ENCODE measurements around the gene CEP295NL. TPM values are rescaled to one million over a fixed set of nuclear protein-coding genes. Genes with fewer than 3 reads are reported as not detected.
"Not testable (repeated sequence)": the region's sequence is repeated elsewhere in the genome, so short reads cannot be mapped to it uniquely, and the experiment has no call there.

Gene CEP295NL
- total and polyA plus RNA-seq, 11 donors, result 0.23 to 3.3 (median 0.52) TPM

DNA sequence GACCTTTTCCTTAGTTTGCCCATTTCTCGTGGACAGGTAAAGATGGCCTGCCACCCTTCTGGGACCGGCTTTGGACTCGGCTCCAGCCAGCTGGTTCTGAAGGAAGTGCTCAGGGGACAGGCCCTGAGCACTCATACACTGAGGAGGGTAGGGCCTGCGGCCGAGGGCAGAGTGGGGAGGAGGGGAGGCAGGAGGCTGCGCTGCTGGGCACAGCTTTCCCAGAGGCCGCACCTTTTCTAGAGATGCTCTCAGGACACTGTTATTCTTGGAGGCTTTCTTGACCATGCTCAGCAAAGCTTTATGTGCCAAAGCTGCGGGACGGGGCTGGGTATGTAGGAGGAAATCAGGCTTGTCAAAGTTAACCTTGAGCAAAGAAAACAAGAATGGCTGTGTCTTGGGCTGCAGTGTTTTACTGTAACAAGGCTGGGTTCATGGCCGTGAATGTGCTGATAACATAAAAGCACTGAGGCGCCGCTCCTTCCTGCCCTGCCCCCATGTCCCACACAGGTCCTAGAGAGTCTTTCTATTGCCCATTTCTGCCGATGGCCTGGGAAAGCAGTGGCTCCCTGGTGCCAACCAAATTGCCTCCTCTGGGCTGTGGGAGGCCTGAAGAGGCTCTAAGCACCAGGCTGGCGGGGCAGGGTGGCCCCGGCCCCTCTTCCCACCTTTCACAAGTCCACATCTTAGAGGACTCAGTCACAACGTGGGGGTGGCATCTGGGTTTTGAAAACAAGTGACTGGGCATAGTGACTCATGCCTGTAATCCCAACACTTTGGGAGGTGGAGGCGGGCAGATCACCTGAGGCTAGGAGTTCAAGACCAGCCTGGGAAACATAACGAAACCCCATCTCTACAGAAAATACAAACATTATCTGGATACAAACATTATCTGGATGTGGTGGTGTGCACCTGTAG, 44.5 kb upstream of the CEP295NL start:
- Histone ChIP-seq H3K27me3 (no peaks in the 10 kb centered on the region), H3K4me3 (no peak overlapping the region), H3K9me3 (peaks cover 0 to 21% (median 14%) of the 10 kb centered on the region in 12 donors), H3K4me1 (peaks cover 0 to 11% (median 5%) of the 10 kb centered on the region in 12 donors), H3K36me3 (no peaks in the 10 kb centered on the region), H3K27ac (no peak overlapping the region)
- no peak for TF ChIP-seq POLR2A (IDR thresholded peaks at IDR 0.05)
- TF ChIP-seq, protein P1, sequence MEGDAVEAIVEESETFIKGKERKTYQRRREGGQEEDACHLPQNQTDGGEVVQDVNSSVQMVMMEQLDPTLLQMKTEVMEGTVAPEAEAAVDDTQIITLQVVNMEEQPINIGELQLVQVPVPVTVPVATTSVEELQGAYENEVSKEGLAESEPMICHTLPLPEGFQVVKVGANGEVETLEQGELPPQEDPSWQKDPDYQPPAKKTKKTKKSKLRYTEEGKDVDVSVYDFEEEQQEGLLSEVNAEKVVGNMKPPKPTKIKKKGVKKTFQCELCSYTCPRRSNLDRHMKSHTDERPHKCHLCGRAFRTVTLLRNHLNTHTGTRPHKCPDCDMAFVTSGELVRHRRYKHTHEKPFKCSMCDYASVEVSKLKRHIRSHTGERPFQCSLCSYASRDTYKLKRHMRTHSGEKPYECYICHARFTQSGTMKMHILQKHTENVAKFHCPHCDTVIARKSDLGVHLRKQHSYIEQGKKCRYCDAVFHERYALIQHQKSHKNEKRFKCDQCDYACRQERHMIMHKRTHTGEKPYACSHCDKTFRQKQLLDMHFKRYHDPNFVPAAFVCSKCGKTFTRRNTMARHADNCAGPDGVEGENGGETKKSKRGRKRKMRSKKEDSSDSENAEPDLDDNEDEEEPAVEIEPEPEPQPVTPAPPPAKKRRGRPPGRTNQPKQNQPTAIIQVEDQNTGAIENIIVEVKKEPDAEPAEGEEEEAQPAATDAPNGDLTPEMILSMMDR (IDR thresholded peaks at IDR 0.05), result no peak
- ATAC-seq (peak in 2 of 4 donors; percentile 14 to 25), DNase-seq (no peak)
- intact Hi-C loops (cut with DNase I), result no loop called here
- WGBS, 4 donors, result 75 to 80% (median 78%) methylated on average over 18 of the region's 18 CpGs

GRCh38 chr17:78946631-78947030, 43.6 kb upstream of the CEP295NL start:
- 93 to 96% (median 93%) methylated on average over 8 of the region's 8 CpGs for WGBS, 4 donors
- Histone ChIP-seq H3K9me3 (peaks cover 0 to 21% (median 14%) of the 10 kb centered on the region in 12 donors), H3K27ac (no peak overlapping the region), H3K4me3 (no peak overlapping the region), H3K27me3 (no peaks in the 10 kb centered on the region), H3K36me3 (no peaks in the 10 kb centered on the region), H3K4me1 (peaks cover 0 to 3% (median 0%) of the 10 kb centered on the region in 12 donors)
- intact Hi-C loops (cut with DNase I), result no loop called here
- TF ChIP-seq, protein P1 (IDR thresholded peaks at IDR 0.05), result no peak
- no peak for TF ChIP-seq POLR2A (IDR thresholded peaks at IDR 0.05)
- DNase-seq, result no peak
- ATAC-seq, result no peak

DNA sequence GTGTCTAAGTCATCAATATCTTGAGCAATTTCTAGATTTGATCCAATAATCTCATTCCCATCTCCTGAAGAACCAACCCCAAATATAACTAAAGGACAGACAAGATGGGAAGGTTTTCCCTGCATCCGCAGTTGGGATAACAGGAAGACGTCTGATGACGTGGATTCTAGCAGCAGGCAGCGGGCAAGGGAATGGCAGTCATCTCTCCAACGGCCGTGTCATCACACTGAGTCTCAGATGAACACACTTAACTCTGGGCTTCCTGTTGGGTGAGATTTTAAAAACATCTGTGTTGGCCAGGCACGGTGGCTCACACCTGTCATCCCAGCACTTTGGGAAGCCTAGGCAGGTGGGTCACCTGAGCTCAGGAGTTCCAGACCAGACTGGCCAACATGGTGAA, 43.1 kb upstream of the CEP295NL start:
- no peak for DNase-seq
- TF ChIP-seq, protein P1 (IDR thresholded peaks at IDR 0.05), result no peak
- TF ChIP-seq POLR2A (IDR thresholded peaks at IDR 0.05), result no peak
- Histone ChIP-seq H3K4me1 (no peaks in the 10 kb centered on the region), H3K9me3 (peaks cover 0 to 16% (median 11%) of the 10 kb centered on the region in 12 donors), H3K27ac (no peak overlapping the region), H3K4me3 (no peak overlapping the region), H3K27me3 (no peaks in the 10 kb centered on the region), H3K36me3 (no peaks in the 10 kb centered on the region)
- intact Hi-C loops (cut with DNase I), result no loop called here
- ATAC-seq, result no peak
- 62 to 77% (median 71%) methylated on average over 6 to 7 of the region's 7 CpGs for WGBS, 4 donors

DNA sequence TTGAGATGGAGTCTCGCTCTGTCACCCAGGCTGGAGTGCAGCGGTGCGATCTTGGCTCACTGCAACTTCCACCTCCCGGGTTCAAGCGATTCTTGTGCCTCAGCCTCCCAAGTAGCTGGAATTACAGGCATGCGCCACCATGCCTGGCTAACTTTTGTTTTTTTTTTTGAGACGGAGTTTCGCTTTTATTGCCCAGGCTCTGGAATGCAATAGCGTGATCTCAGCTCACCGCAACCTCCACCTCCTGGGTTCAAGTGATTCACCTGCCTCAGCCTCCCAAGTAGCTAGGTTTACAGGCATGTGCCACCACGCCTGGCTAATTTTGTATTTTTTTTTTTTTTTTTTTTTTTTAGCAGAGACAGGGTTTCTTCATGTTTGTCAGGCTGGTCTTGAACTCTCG, 42.5 kb upstream of the CEP295NL start:
- ATAC-seq; H3K27me3 ChIP-seq; H3K9me3 ChIP-seq; H3K4me3 ChIP-seq; DNase-seq; H3K4me1 ChIP-seq; H3K36me3 ChIP-seq; intact Hi-C loops (cut with DNase I); H3K27ac ChIP-seq: not testable (repeated sequence)
- WGBS, 4 donors, result 93 to 96% (median 95%) methylated on average over 12 of the region's 12 CpGs
